Nasal cavity respiratory epithelium epithelial cell of viscerocranial mucosa (primary cell): Measurements from ENCODE around the gene SLC19A2. TPM values are rescaled to one million over a fixed set of nuclear protein-coding genes. Genes with fewer than 3 reads are reported as not detected.

Experiments used
- total RNA-seq: library from RNA; depleted of rRNA; stranded (reverse); fragments of >200 nt; gene quantifications from 2 replicates; pipeline ENCODE4 v1.2.3, GENCODE V29; 2014

SLC19A2 gene
- 23.2 and 24.3 TPM in 2 replicates for total RNA-seq

GRCh38 chr1:169485431-169486280 lies at the start of gene SLC19A2:
Gene SLC19A2 (minus strand): TSS chr1:169485944. CDS start chr1:169485766, 178 bp downstream.

GRCh38 chr1:169427081-169427641 lies 58.6 kb downstream of the SLC19A2 start, which contains the start of gene CCDC181:
Gene CCDC181 (minus strand): TSS chr1:169427474. CDS start chr1:169424927, 2,547 bp downstream.

Other genes with a start within 250 kb of the SLC19A2 start
- gene NME7, start 118.1 kb downstream of the SLC19A2 start, total RNA-seq = 8.9 and 26.3 TPM in 2 replicates
- gene BLZF1, start 117.7 kb downstream of the SLC19A2 start, total RNA-seq = 33.2 and 43.1 TPM in 2 replicates
- under 0.01 and 0.14 TPM in 2 replicates for gene CCDC181, start 58.5 kb downstream of the SLC19A2 start, total RNA-seq
- gene F5, start 100.5 kb upstream of the SLC19A2 start, total RNA-seq = 0.28 TPM in 1 of 2 replicates, not detected in the other
- gene SELP, start 144.2 kb upstream of the SLC19A2 start, total RNA-seq = 0.07 TPM in 1 of 2 replicates, not detected in the other
- not detected in 2 replicates for gene SELL, start 225.7 kb upstream of the SLC19A2 start, total RNA-seq
- gene SELE, start 248.1 kb upstream of the SLC19A2 start, total RNA-seq = not detected in 2 replicates